GM15510 (cell line): ENCODE measurements around the gene AP3S2.

Experiments
- POLR2A ChIP-seq: IDR thresholded peaks from 3 replicates; pipeline ENCODE4 v1.6.1; 2011; ENCODE audit warnings: borderline replicate concordance; ENCODE audit not compliant: insufficient read length; ENCODE audit errors: extremely low read depth

Gene AP3S2

GRCh38 chr15:89806210-89806558 is 87.6 kb downstream of the AP3S2 start:
- no peak for TF ChIP-seq POLR2A

GRCh38 chr15:89805241-89806209 is 88.3 kb downstream of the AP3S2 start:
- TF ChIP-seq POLR2A, result no peak

GRCh38 chr15:89803941-89804800 is 89.6 kb downstream of the AP3S2 start:
- TF ChIP-seq POLR2A, result no peak

- no peak for TF ChIP-seq POLR2A
Measured at GRCh38 chr15:89802986-89803824, 90.6 kb downstream of the AP3S2 start.

GRCh38 chr15:89802231-89802928 is 91.4 kb downstream of the AP3S2 start:
- no peak for TF ChIP-seq POLR2A

GRCh38 chr15:89801471-89802195 is 92.2 kb downstream of the AP3S2 start:
- TF ChIP-seq POLR2A, result no peak

- TF ChIP-seq POLR2A, result no peak
Measured at GRCh38 chr15:89799918-89800498, 93.8 kb downstream of the AP3S2 start.

GRCh38 chr15:89799011-89799911 is 94.5 kb downstream of the AP3S2 start:
- TF ChIP-seq POLR2A, result no peak

- TF ChIP-seq POLR2A, result no peak
Measured at GRCh38 chr15:89797678-89798201, 96.1 kb downstream of the AP3S2 start.

- no peak for TF ChIP-seq POLR2A
Measured at GRCh38 chr15:89795996-89796395, 97.8 kb downstream of the AP3S2 start.

GRCh38 chr15:89794627-89795241 is 99.1 kb downstream of the AP3S2 start:
- no peak for TF ChIP-seq POLR2A
